B cell (primary cell): ENCODE results near the gene ARHGAP28. TPM values are rescaled to one million over a fixed set of nuclear protein-coding genes. Genes with fewer than 3 reads are reported as not detected.

Experiments
- ATAC-seq: fragments of 200-7000 bp; cut with Tn5 transposase; one replicate; pipeline ENCODE4 v1.10.0; 2021; ENCODE audit warnings: low read depth, mild to moderate bottlenecking, moderate number of reproducible peaks, moderate library complexity
- CTCF ChIA-PET: fragments of 350-600 bp; sonication (Branson Sonifier 250); formaldehyde crosslinking; loops from one replicate; lab custom pipeline; 2021; ENCODE audit warnings: antibody characterized with exemption, inconsistent platforms; lab: Charles Lee
- POLR2A ChIA-PET: fragments of 350-600 bp; sonication (Branson Sonifier 250); formaldehyde crosslinking; loops from one replicate; lab custom pipeline; 2021; ENCODE audit warnings: antibody characterized with exemption; lab: Charles Lee
- DNase-seq: peaks from one replicate; pipeline ENCODE4 v3.0.0; 2013
- H2AFZ ChIP-seq: 2 replicates; pipeline ENCODE4 v1.6.1; 2012; ENCODE audit warnings: mild to moderate bottlenecking, low read depth, low read length; ENCODE audit not compliant: insufficient read depth, poor library complexity, severe bottlenecking
- H3K27ac ChIP-seq, 2 donors: 1 replicate in 1 of 2; 2 replicates in 1 of 2; pipeline ENCODE4 v1.5.1; 2012 to 2013; ENCODE audit warnings: low read length in 2 of 2, mild to moderate bottlenecking in 2 of 2, moderate library complexity in 1 of 2
- H3K27me3 ChIP-seq, 4 experiments: fragments of 200-600 bp in 1 of 4; sonication (generic) in 1 of 4; replicated peaks in 1 of 4; 1 replicate in 2 of 4; 2 replicates in 2 of 4; pipeline versions ENCODE4 v1.6.1 to v1.7.0; 2013 to 2016; ENCODE audit warnings: low read length in 3 of 4, mild to moderate bottlenecking in 2 of 4, mixed read lengths in 1 of 4, moderate library complexity in 1 of 4; ENCODE audit not compliant: insufficient read depth in 4 of 4, control insufficient read depth in 3 of 4; ENCODE audit errors: control extremely low read depth in 1 of 4
- H3K36me3 ChIP-seq, 2 experiments: replicated peaks in 1 of 2; 1 replicate in 1 of 2; 2 replicates in 1 of 2; pipeline versions ENCODE4 v1.6.1 to v1.7.1; 2013; ENCODE audit warnings: low read length in 1 of 2; ENCODE audit not compliant: insufficient read depth in 2 of 2, control insufficient read depth in 1 of 2; ENCODE audit errors: control extremely low read depth in 1 of 2, extremely low read depth in 1 of 2
- H3K4me1 ChIP-seq, 2 donors: fragments of 200-600 bp in 1 of 2; sonication (generic) in 1 of 2; 1 replicate in 1 of 2; 2 replicates in 1 of 2; pipeline versions ENCODE4 v1.5.1 to v1.6.1; 2013 to 2017; ENCODE audit warnings: low read length in 2 of 2; ENCODE audit not compliant: control insufficient read depth in 2 of 2, insufficient read depth in 2 of 2
- H3K4me2 ChIP-seq: replicated peaks from 2 replicates; pipeline ENCODE3; 2012; ENCODE audit warnings: mild to moderate bottlenecking, low read depth, low read length; ENCODE audit not compliant: poor library complexity, severe bottlenecking
- H3K4me3 ChIP-seq, 5 experiments: fragments of 200-600 bp in 1 of 5; sonication (generic) in 1 of 5; 1 replicate in 3 of 5; 2 replicates in 2 of 5; pipeline versions ENCODE4 v1.5.1 to v1.7.0; 2011 to 2016; ENCODE audit warnings: low read length in 4 of 5, mild to moderate bottlenecking in 4 of 5, low read depth in 2 of 5, control low read depth in 1 of 5, moderate library complexity in 1 of 5; ENCODE audit not compliant: insufficient read depth in 1 of 5; ENCODE audit errors: control extremely low read depth in 1 of 5, extremely low read depth in 1 of 5
- H3K79me2 ChIP-seq: fragments of 200-600 bp; sonication (generic); one replicate; pipeline ENCODE4 v1.6.0; 2016; ENCODE audit warnings: low read length; ENCODE audit not compliant: control insufficient read depth, insufficient read depth
- H3K9ac ChIP-seq: fragments of 200-600 bp; sonication (generic); 2 replicates; pipeline ENCODE4 v1.6.1; 2017; ENCODE audit warnings: mild to moderate bottlenecking, low read length, moderate library complexity
- H3K9me3 ChIP-seq, 3 donors: one replicate each; pipeline versions ENCODE4 v1.6.1 to v1.7.1; 2013; ENCODE audit warnings: low read length in 2 of 3; ENCODE audit not compliant: control insufficient read depth in 2 of 3, insufficient read depth in 1 of 3; ENCODE audit errors: control extremely low read depth in 1 of 3
- H4K20me1 ChIP-seq: 2 replicates; pipeline ENCODE4 v1.6.0; 2012; ENCODE audit warnings: mild to moderate bottlenecking, low read length; ENCODE audit not compliant: insufficient read depth, control insufficient read depth, poor library complexity, severe bottlenecking
- H3K27ac Mint-ChIP-seq: one replicate; pipeline ENCODE4 v1.8.0; 2021; ENCODE audit warnings: mixed read lengths
- H3K27me3 Mint-ChIP-seq: one replicate; pipeline ENCODE4 v1.8.0; 2021; ENCODE audit warnings: mixed read lengths
- H3K4me1 Mint-ChIP-seq: one replicate; pipeline ENCODE4 v1.8.0; 2021; ENCODE audit warnings: mixed read lengths
- H3K4me3 Mint-ChIP-seq: one replicate; pipeline ENCODE4 v1.8.0; 2021; ENCODE audit warnings: mixed read lengths
- H3K9me3 Mint-ChIP-seq: one replicate; pipeline ENCODE4 v1.8.0; 2022; ENCODE audit warnings: mixed read lengths; ENCODE audit not compliant: insufficient read depth
- CTCF ChIP-seq: fragments of 200-600 bp; IDR thresholded peaks from one replicate; pipeline ENCODE4 v1.8.0; 2022; ENCODE audit warnings: antibody characterized with exemption, mild to moderate bottlenecking
- EZH2 ChIP-seq: IDR thresholded peaks from 2 replicates; pipeline ENCODE4 v1.6.1; 2012; ENCODE audit warnings: borderline replicate concordance, low read depth, mild to moderate bottlenecking, moderate library complexity, low read length; ENCODE audit not compliant: insufficient read depth, poor library complexity, severe bottlenecking
- WGBS: methylation state at CpG from one replicate; pipeline ENCODE4 v1.1.5; 2013; ENCODE audit warnings: missing lambda C conversion rate; ENCODE audit not compliant: insufficient coverage; 5-methylcytosine and 5-hydroxymethylcytosine counted together
- intact Hi-C: fragments of 100-400 bp; cut with micrococcal nuclease; formaldehyde crosslinking; loops from one replicate; pipeline ENCODE4 v1.10.0; 2022
- polyA plus RNA-seq: library from polyadenylated mRNA; depleted of rRNA; stranded (reverse); fragments of >200 nt; gene quantifications from 2 replicates; pipeline ENCODE4 v1.2.3, GENCODE V29; 2012
- total RNA-seq, 2 donors: library from RNA; stranded (reverse); fragments of 120-200 nt in 1 of 2; gene quantifications; 1 replicate in 1 of 2; 2 replicates in 1 of 2; pipeline versions ENCODE4 v1.2.3 to v1.2.4, GENCODE V29; 2013 to 2022

Gene ARHGAP28
- total and polyA plus RNA-seq, 2 donors (not counting 1 experiment from before 2014, with no cell fraction given) = not detected

GRCh38 chr18:6923220-6923619 lies 193.7 kb downstream of the ARHGAP28 start:
- TF ChIP-seq EZH2 (no peak), CTCF (no peak)
- H2AFZ ChIP-seq = no peak overlapping the region
- H3K4me1 Mint-ChIP-seq = no peaks in the 10 kb centered on the region
- H3K4me1 ChIP-seq = no peaks in the 10 kb centered on the region
- H3K27ac Mint-ChIP-seq = no peak overlapping the region
- ChIA-PET POLR2A (no interaction called here), CTCF (no interaction called here)
- H3K79me2 ChIP-seq = no peaks in the 10 kb centered on the region
- H3K4me3 Mint-ChIP-seq = no peak overlapping the region
- peaks cover 0 to 6% (median 0%) of the 10 kb centered on the region in 3 donors for H3K9me3 ChIP-seq
- DNase-seq (no peak), ATAC-seq (no peak)
- intact Hi-C loops = no loop called here
- H3K4me3 ChIP-seq = no peak overlapping the region
- no peaks in the 10 kb centered on the region for H3K27me3 ChIP-seq
- H3K36me3 ChIP-seq = no peaks in the 10 kb centered on the region
- no peak overlapping the region for H3K27ac ChIP-seq
- no peaks in the 10 kb centered on the region for H3K27me3 Mint-ChIP-seq
- peaks cover 6% of the 10 kb centered on the region for H3K9me3 Mint-ChIP-seq
- no peaks in the 10 kb centered on the region for H4K20me1 ChIP-seq
- H3K4me2 ChIP-seq = no peak overlapping the region
- no peak overlapping the region for H3K9ac ChIP-seq
- no CpG with 5 or more reads among the region's 1 CpG for WGBS

GRCh38 chr18:6927153-6927552 lies 197.6 kb downstream of the ARHGAP28 start:
- 100% methylated on average over 1 of the region's 2 CpGs for WGBS
- Histone ChIP-seq H4K20me1 (no peaks in the 10 kb centered on the region), H3K9me3 (peaks cover 0 to 12% (median 0%) of the 10 kb centered on the region in 3 donors), H3K4me1 (no peaks in the 10 kb centered on the region), H3K27me3 (no peaks in the 10 kb centered on the region), H3K36me3 (no peaks in the 10 kb centered on the region), H2AFZ (no peak overlapping the region), H3K79me2 (no peaks in the 10 kb centered on the region), H3K4me3 (no peak overlapping the region), H3K9ac (no peak overlapping the region), H3K4me2 (no peak overlapping the region), H3K27ac (no peak overlapping the region)
- ChIA-PET POLR2A (no interaction called here), CTCF (no interaction called here)
- Mint-ChIP-seq H3K4me1 (no peaks in the 10 kb centered on the region), H3K27me3 (no peaks in the 10 kb centered on the region), H3K4me3 (no peak overlapping the region), H3K9me3 (peaks cover 6% of the 10 kb centered on the region), H3K27ac (no peak overlapping the region)
- DNase-seq (no peak), ATAC-seq (no peak)
- intact Hi-C loops = no loop called here
- no peak for TF ChIP-seq EZH2
- TF ChIP-seq CTCF = no peak
